Measurements from ENCODE around the gene ADAMTS6. TPM values are rescaled to one million over a fixed set of nuclear protein-coding genes. Genes with fewer than 3 reads are reported as not detected.

The ADAMTS6 gene
- total RNA-seq, 1 experiment from 2014 or later = 0.23 TPM

DNA sequence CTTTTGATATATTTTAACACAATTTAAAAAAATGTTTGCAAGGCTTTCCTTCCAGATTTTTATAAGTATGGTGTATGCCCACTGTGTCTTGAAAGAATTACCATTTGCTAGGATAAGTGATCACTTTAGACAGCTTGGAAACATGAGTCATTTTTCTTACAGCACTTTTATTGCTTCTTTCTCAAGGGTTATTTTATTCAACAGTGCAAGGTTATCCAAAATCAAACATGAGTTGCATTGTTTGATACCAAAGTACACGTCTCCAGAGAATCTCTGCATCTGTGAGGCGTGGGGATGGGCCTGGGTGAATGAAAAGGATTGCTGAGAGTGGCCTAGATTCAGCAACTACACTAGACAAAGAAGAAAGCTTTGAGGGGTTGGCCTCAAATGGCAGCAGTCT lies 329.6 kb downstream of the ADAMTS6 start:
- peak in 1 of 2 experiments; percentile 31 for DNase-seq
- Mint-ChIP-seq H3K4me1 (ENCODE audit: low read depth, unreplicated experiment) (no peaks in the 10 kb centered on the region), H3K4me3 (ENCODE audit: unreplicated experiment) (no peak overlapping the region), H3K36me3 (ENCODE audit: insufficient read depth, unreplicated experiment) (no peaks in the 10 kb centered on the region), H3K27ac (ENCODE audit: unreplicated experiment) (no peak overlapping the region), H3K9me3 (ENCODE audit: unreplicated experiment) (no peaks in the 10 kb centered on the region), H3K27me3 (ENCODE audit: insufficient read depth, unreplicated experiment) (no peaks in the 10 kb centered on the region)
- BruUV-seq (replicated peaks) = no TSS peak
- Histone ChIP-seq H3K36me3 (ENCODE audit: control insufficient read depth, insufficient read depth, low read length) (no peaks in the 10 kb centered on the region), H3K4me3 (ENCODE audit: low read depth, low read length) (no peak overlapping the region), H3K27me3 (replicated peaks; ENCODE audit: control insufficient read depth, insufficient read depth, low read length) (no peaks in the 10 kb centered on the region), H3K9me3 (no peaks in the 10 kb centered on the region), H3K4me1 (peaks cover 5% of the 10 kb centered on the region; the same call in 1 of the 2 replicates)
- ChIA-PET POLR2A (no interaction called here), CTCF (no interaction called here)
- intact Hi-C loops (cut with micrococcal nuclease; ENCODE audit: unreplicated experiment) = loop anchor here (5.0 kb wide), 1 partner anchor 50 kb away; no protein-coding TSS in a partner anchor
- TF ChIP-seq CTCF (IDR thresholded peaks at IDR 0.05; ENCODE audit: insufficient read depth in 1 of 2, low read depth in 1 of 2, low read length in 1 of 2, severe bottlenecking in 1 of 2, unreplicated experiment in 1 of 2) = no peak

DNA sequence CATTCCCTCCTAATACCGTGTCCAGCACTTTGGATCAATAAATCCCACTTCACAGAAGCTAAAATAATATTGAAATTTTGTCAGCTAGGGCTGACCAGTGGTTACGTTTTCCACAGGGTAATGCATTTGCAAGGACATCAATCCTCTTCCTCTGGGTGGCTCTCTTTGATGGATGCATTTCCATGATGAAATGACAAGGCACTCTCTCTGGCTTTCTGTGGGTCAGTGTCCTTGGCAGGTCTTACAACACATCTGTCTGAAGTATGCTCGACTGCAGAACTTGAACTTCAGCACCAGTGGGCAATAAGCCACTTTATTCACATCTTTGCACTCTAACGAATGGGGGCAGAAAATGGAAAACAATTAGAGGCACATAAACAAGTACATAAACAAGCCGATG lies 330.1 kb downstream of the ADAMTS6 start:
- no peak for DNase-seq
- no peak for TF ChIP-seq CTCF (IDR thresholded peaks at IDR 0.05; ENCODE audit: insufficient read depth in 1 of 2, low read depth in 1 of 2, low read length in 1 of 2, severe bottlenecking in 1 of 2, unreplicated experiment in 1 of 2)
- H3K9me3 Mint-ChIP-seq (ENCODE audit: unreplicated experiment) = no peaks in the 10 kb centered on the region
- Histone ChIP-seq H3K4me1 (peaks cover 5% of the 10 kb centered on the region; the same call in 1 of the 2 replicates), H3K9me3 (no peaks in the 10 kb centered on the region), H3K4me3 (ENCODE audit: low read depth, low read length) (no peak overlapping the region), H3K36me3 (ENCODE audit: control insufficient read depth, insufficient read depth, low read length) (no peaks in the 10 kb centered on the region), H3K27me3 (replicated peaks; ENCODE audit: control insufficient read depth, insufficient read depth, low read length) (no peaks in the 10 kb centered on the region)
- ChIA-PET CTCF (no interaction called here), POLR2A (no interaction called here)
- no peaks in the 10 kb centered on the region for H3K4me1 Mint-ChIP-seq (ENCODE audit: low read depth, unreplicated experiment)
- intact Hi-C loops (cut with micrococcal nuclease; ENCODE audit: unreplicated experiment) = loop anchor here (5.0 kb wide), 1 partner anchor 49 kb away; no protein-coding TSS in a partner anchor
- no TSS peak for BruUV-seq (replicated peaks)
- H3K4me3 Mint-ChIP-seq (ENCODE audit: unreplicated experiment) = no peak overlapping the region
- no peaks in the 10 kb centered on the region for H3K27me3 Mint-ChIP-seq (ENCODE audit: insufficient read depth, unreplicated experiment)
- no peak overlapping the region for H3K27ac Mint-ChIP-seq (ENCODE audit: unreplicated experiment)
- H3K36me3 Mint-ChIP-seq (ENCODE audit: insufficient read depth, unreplicated experiment) = no peaks in the 10 kb centered on the region

DNA sequence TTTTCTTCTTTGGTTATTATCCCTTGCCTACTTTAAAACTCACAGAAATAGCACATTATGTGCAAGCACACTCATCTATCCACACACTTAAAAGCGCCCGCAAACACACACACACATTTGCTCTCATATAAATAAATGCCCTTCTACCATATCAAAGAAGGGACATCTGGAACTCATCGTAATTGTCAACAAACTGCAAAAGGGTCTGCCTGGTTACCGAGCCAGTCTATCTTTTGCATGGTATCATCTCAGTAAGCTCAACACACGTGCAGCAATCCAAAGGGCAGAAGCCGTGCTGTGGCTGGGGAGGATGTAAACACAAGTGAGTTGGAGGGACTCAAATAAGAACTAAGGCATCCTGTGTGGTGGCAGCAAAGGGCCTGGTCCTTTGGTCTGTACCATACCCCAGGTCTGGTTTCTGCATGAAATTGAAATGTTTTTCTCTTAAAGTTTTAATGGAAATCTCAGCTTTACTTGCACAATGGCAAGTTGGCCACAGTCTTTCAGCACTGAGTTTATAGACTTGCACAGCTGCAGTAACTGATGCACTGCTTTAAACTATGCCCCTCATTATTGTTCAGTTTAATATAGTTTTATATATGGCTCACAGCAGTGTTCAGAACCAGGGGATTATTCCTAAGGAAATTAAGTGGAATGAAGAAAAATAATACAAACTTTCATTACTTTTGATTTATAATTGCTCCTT lies 331.0 kb downstream of the ADAMTS6 start:
- POLR2A ChIA-PET = no interaction called here

More for the DNA sequence above, 331.0 kb downstream of the ADAMTS6 start:
- no peak for TF ChIP-seq CTCF (IDR thresholded peaks at IDR 0.05; ENCODE audit: insufficient read depth in 1 of 2, low read depth in 1 of 2, low read length in 1 of 2, severe bottlenecking in 1 of 2, unreplicated experiment in 1 of 2)
- Mint-ChIP-seq H3K27me3 (ENCODE audit: insufficient read depth, unreplicated experiment) (no peaks in the 10 kb centered on the region), H3K4me3 (ENCODE audit: unreplicated experiment) (no peak overlapping the region), H3K27ac (ENCODE audit: unreplicated experiment) (no peak overlapping the region), H3K36me3 (ENCODE audit: insufficient read depth, unreplicated experiment) (no peaks in the 10 kb centered on the region), H3K9me3 (ENCODE audit: unreplicated experiment) (no peaks in the 10 kb centered on the region), H3K4me1 (ENCODE audit: low read depth, unreplicated experiment) (no peaks in the 10 kb centered on the region)
- CTCF ChIA-PET = no interaction called here
- Histone ChIP-seq H3K27me3 (replicated peaks; ENCODE audit: control insufficient read depth, insufficient read depth, low read length) (no peaks in the 10 kb centered on the region), H3K9me3 (no peaks in the 10 kb centered on the region), H3K4me1 (peaks cover 5% of the 10 kb centered on the region; the same call in 1 of the 2 replicates), H3K36me3 (ENCODE audit: control insufficient read depth, insufficient read depth, low read length) (no peaks in the 10 kb centered on the region), H3K4me3 (ENCODE audit: low read depth, low read length) (no peak overlapping the region)
- BruUV-seq (replicated peaks) = no TSS peak
- no peak for DNase-seq
- intact Hi-C loops (cut with micrococcal nuclease; ENCODE audit: unreplicated experiment) = loop anchor here (5.0 kb wide), 1 partner anchor 48 kb away; no protein-coding TSS in a partner anchor
